Stomach (tissue), 9 donors: ENCODE measurements around the gene BBS9. TPM values are rescaled to one million over a fixed set of nuclear protein-coding genes. Genes with fewer than 3 reads are reported as not detected.
"Not testable (repeated sequence)": the region's sequence is repeated elsewhere in the genome, so short reads cannot be mapped to it uniquely, and the experiment has no call there.

ENCODE experiments used
- DNase-seq, 2 donors: peaks; one replicate each; pipeline versions ENCODE4 v3.0.0 to v3.0.0-alpha.2; 2013 to 2019
- H3K27ac ChIP-seq, 5 donors: fragments of 200-600 bp in 4 of 5; sonication (generic) in 4 of 5; one replicate each; pipeline ENCODE4 v1.5.1; 2013 to 2019; ENCODE audit warnings: mild to moderate bottlenecking in 1 of 5, moderate library complexity in 1 of 5
- H3K27me3 ChIP-seq, 3 donors: fragments of 200-600 bp; sonication (generic); one replicate each; pipeline ENCODE4 v1.5.1; 2017 to 2019; ENCODE audit warnings: mixed run types in 1 of 3
- H3K36me3 ChIP-seq, 4 donors: fragments of 200-600 bp; sonication (generic); 1 replicate in 3 of 4; 2 replicates in 1 of 4; pipeline ENCODE4 v1.5.1; 2016 to 2019
- H3K4me1 ChIP-seq, 4 donors: fragments of 200-600 bp; sonication (generic); one replicate each; pipeline ENCODE4 v1.5.1; 2016 to 2019
- H3K4me3 ChIP-seq, 4 donors: fragments of 200-600 bp; sonication (generic) in 3 of 4; one replicate each; pipeline ENCODE4 v1.5.1; 2016 to 2019; ENCODE audit warnings: mild to moderate bottlenecking in 1 of 4
- H3K9me3 ChIP-seq, 4 donors: fragments of 200-600 bp; sonication (generic); one replicate each; pipeline ENCODE4 v1.5.1; 2016 to 2019
- EP300 ChIP-seq: sonication (generic); formaldehyde crosslinking; IDR thresholded peaks from one replicate; pipeline ENCODE4 v1.6.1; 2017; ENCODE audit warnings: antibody characterized with exemption
- POLR2A ChIP-seq, 4 donors: fragments of 450-650 bp; IDR thresholded peaks; one replicate each; pipeline ENCODE4 v1.6.1; 2016; ENCODE audit warnings: antibody characterized with exemption in 4 of 4, control low read depth in 2 of 4, mild to moderate bottlenecking in 1 of 4, moderate library complexity in 1 of 4
- POLR2AphosphoS5 ChIP-seq, 3 donors: sonication (generic); formaldehyde crosslinking; IDR thresholded peaks; one replicate each; pipeline ENCODE4 v1.6.1; 2016; ENCODE audit warnings: antibody characterized with exemption in 3 of 3
- WGBS, 5 donors: extraction: QIAGEN DNeasy Blood & Tissue Kit in 3 of 5; methylation state at CpG; one replicate each; pipeline versions ENCODE4 v1.1.5 to v1.1.7; 2013 to 2018; 5-methylcytosine and 5-hydroxymethylcytosine counted together
- intact Hi-C: fragments of 100-400 bp; cut with DNase I; formaldehyde crosslinking; loops from one replicate; pipeline ENCODE4 v1.15.1; 2023; ENCODE audit warnings: low total_unique reads
- polyA plus RNA-seq, 3 donors: library from polyadenylated mRNA; stranded (reverse); fragments of 200-250 nt; gene quantifications; one replicate each; pipeline ENCODE4 v1.2.3, GENCODE V29; 2013
- total RNA-seq, 5 donors: library from RNA; depleted of rRNA; stranded (reverse); fragments of >200 nt; gene quantifications; one replicate each; pipeline versions ENCODE4 v1.1.0 to v1.2.3, GENCODE V29; 2014 to 2016
- TF ChIP-seq, protein P1 (sequence below), 7 experiments: fragments of 450-650 bp in 4 of 7; fragments of 200-600 bp in 3 of 7; sonication (generic) in 3 of 7; IDR thresholded peaks; one replicate each; pipeline ENCODE4 v1.5.1; 2016 to 2019; ENCODE audit warnings: antibody characterized with exemption in 7 of 7, control low read depth in 2 of 7, mild to moderate bottlenecking in 1 of 7
- donor health status: healthy with polysubstance abuse.
- donor health status: Bipolar disorder and iron deficiency.
- donor health status: healthy.

The BBS9 gene
- total and polyA plus RNA-seq, 8 donors: 3.2 to 43.9 (median 5.9) TPM

DNA sequence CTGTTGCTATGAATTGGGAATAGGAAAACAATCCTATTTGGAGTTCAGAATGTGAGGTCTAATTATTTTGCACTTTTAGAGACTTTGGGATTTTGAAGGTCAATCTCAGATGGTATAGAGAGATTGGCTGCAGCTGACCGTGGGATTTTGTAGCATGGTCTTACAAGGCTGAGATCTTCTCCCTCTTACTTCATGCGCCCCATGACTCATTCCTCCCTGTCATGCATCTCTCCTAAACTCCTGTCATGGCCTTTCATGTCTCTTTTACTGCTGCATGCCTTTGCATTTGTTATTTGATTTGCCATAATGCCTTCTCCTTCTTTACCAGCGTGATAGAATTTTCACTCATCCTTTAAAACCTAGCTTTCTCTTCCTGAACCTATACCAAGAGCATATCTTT is 133.1 kb downstream of the BBS9 start:
- intact Hi-C loops: no loop called here
- no peak for DNase-seq
- no peak overlapping the region for H3K27ac ChIP-seq
- H3K9me3 ChIP-seq: no peaks in the 10 kb centered on the region
- TF ChIP-seq POLR2A (IDR thresholded peaks at IDR 0.05): no peak
- no peak for TF ChIP-seq POLR2AphosphoS5 (IDR thresholded peaks at IDR 0.05)
- no peak for TF ChIP-seq EP300
- TF ChIP-seq, protein P1, sequence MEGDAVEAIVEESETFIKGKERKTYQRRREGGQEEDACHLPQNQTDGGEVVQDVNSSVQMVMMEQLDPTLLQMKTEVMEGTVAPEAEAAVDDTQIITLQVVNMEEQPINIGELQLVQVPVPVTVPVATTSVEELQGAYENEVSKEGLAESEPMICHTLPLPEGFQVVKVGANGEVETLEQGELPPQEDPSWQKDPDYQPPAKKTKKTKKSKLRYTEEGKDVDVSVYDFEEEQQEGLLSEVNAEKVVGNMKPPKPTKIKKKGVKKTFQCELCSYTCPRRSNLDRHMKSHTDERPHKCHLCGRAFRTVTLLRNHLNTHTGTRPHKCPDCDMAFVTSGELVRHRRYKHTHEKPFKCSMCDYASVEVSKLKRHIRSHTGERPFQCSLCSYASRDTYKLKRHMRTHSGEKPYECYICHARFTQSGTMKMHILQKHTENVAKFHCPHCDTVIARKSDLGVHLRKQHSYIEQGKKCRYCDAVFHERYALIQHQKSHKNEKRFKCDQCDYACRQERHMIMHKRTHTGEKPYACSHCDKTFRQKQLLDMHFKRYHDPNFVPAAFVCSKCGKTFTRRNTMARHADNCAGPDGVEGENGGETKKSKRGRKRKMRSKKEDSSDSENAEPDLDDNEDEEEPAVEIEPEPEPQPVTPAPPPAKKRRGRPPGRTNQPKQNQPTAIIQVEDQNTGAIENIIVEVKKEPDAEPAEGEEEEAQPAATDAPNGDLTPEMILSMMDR (IDR thresholded peaks at IDR 0.05): no peak
- no peaks in the 10 kb centered on the region for H3K36me3 ChIP-seq
- H3K4me1 ChIP-seq: peaks cover 3 to 35% (median 23%) of the 10 kb centered on the region in 4 donors
- 91 to 96% (median 94%) methylated on average over 3 of the region's 3 CpGs for WGBS, 5 donors
- H3K4me3 ChIP-seq: no peak overlapping the region
- H3K27me3 ChIP-seq: no peaks in the 10 kb centered on the region

DNA sequence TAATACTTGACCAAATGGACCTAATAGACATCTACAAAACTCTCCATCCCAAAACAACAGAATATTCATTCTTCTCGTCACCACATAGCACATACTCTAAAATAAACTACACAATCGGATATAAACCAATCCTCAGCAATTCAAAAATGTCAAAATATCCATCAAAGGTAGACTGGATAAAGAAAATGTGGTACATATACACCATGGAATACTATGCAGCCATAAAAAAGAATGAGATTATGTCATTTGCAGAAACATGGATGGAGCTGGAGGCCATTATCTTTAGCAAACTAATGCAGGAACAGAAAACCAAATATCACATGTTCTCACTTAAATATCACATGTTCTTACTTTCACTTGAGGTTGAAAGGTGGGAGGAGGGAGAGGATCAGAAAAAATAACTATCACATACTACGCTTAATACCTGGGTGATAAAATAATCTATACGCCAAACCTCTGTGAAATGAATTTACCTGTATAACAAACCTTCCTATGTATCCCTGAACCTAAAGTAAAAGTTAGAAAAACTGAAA is 142.5 kb downstream of the BBS9 start:
- H3K4me3 ChIP-seq: not testable (repeated sequence)

DNA sequence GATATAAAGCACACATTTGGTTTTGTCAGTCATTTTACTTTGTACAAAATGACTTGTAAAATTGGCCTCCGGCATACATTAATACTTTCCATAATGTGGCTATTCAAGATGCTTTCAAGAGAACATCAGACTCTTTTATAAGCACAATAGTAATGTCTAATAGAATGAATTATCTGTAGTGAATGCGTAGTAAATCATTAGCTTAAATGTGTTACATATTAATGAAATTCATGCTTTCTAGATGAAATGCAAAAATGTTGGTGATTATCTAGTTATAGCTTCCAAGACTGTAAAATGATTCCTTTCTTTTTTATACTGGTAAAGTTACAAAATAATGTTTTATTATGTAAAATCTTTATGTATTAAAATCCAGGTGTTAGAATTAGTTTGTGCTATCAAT is 144.0 kb downstream of the BBS9 start:
- intact Hi-C loops: no loop called here
- 97 to 100% (median 97%) methylated on average over 2 of the region's 2 CpGs for WGBS, 5 donors
- TF ChIP-seq, protein P1 (IDR thresholded peaks at IDR 0.05): no peak
- TF ChIP-seq POLR2A (IDR thresholded peaks at IDR 0.05) (no peak), POLR2AphosphoS5 (IDR thresholded peaks at IDR 0.05) (no peak), EP300 (no peak)

More for the DNA sequence above, 142.5 kb downstream of the BBS9 start:
- H3K9me3 ChIP-seq, H3K27me3 ChIP-seq, DNase-seq, H3K27ac ChIP-seq, intact Hi-C loops, H3K4me1 ChIP-seq: not testable (repeated sequence)
- WGBS, 5 donors: 95 to 99% (median 97%) methylated on average over 4 of the region's 4 CpGs
- peaks cover 7 to 16% (median 8%) of the 10 kb centered on the region in 4 donors for H3K36me3 ChIP-seq

DNA sequence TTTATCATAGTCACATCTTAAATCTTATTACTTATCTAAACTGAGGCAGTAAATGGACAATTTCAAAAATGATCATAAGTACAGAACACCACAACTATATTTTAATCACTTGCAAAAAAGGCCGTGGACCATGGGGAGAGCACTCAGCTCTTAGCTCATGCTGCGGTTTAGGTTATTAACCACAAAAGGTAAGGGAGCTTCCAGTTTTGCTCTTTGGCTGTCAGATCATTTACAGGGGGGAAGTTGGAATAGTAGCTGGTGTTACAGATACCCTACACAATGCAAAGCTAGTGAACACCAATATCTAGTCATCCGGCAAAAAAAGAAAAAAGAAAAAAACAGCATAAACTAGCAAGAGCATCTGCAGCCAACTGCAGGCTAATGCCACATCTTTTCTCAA is 147.0 kb downstream of the BBS9 start:
- no peak overlapping the region for H3K4me3 ChIP-seq
- no peaks in the 10 kb centered on the region for H3K4me1 ChIP-seq
- peaks cover 9 to 41% (median 20%) of the 10 kb centered on the region in 4 donors for H3K36me3 ChIP-seq
- TF ChIP-seq POLR2AphosphoS5 (IDR thresholded peaks at IDR 0.05): no peak
- TF ChIP-seq, protein P1 (IDR thresholded peaks at IDR 0.05): no peak
- intact Hi-C loops: no loop called here
- DNase-seq: no peak
- H3K27ac ChIP-seq: no peak overlapping the region
- peaks cover 9 to 30% (median 22%) of the 10 kb centered on the region in 4 donors for H3K9me3 ChIP-seq
- no peaks in the 10 kb centered on the region for H3K27me3 ChIP-seq
- 90 to 96% (median 94%) methylated on average over 3 of the region's 3 CpGs for WGBS, 5 donors

More for the DNA sequence above, 144.0 kb downstream of the BBS9 start:
- H3K4me1 ChIP-seq: no peaks in the 10 kb centered on the region
- H3K36me3 ChIP-seq: peaks cover 9 to 23% (median 20%) of the 10 kb centered on the region in 4 donors
- H3K4me3 ChIP-seq: no peak overlapping the region
- no peaks in the 10 kb centered on the region for H3K27me3 ChIP-seq
- no peak overlapping the region for H3K27ac ChIP-seq
- no peak for DNase-seq
- H3K9me3 ChIP-seq: peaks cover 4 to 18% (median 12%) of the 10 kb centered on the region in 4 donors

DNA sequence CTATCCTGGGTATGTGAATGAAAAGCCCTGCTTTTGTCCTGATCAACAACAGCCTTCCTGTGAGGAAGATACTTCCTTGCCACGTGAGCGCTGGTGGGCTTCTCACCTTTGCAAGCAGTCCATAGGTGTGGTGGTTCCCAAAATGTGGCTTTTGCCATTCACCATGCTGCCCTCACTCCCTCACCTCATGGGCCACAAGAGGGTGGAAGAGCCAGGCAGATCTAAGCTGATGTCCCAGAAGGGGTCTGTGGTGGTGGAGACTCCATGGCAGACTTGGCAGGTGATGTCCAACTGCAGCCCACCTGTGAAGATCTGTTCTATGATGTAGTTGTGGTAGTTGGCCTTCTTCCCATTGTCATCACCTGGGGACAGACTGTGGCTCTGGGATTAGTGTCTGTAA is 147.4 kb downstream of the BBS9 start:
- H3K27ac ChIP-seq: no peak overlapping the region
- 97 to 99% (median 97%) methylated on average over 2 of the region's 2 CpGs for WGBS, 5 donors
- no peaks in the 10 kb centered on the region for H3K27me3 ChIP-seq
- intact Hi-C loops: no loop called here
- H3K36me3 ChIP-seq: peaks cover 9 to 41% (median 20%) of the 10 kb centered on the region in 4 donors
- peaks cover 9 to 30% (median 21%) of the 10 kb centered on the region in 4 donors for H3K9me3 ChIP-seq
- DNase-seq: no peak
- no peak overlapping the region for H3K4me3 ChIP-seq
- no peak for TF ChIP-seq POLR2A (IDR thresholded peaks at IDR 0.05)
- TF ChIP-seq, protein P1 (IDR thresholded peaks at IDR 0.05): no peak
- TF ChIP-seq EP300: no peak
- no peak for TF ChIP-seq POLR2AphosphoS5 (IDR thresholded peaks at IDR 0.05)
- no peaks in the 10 kb centered on the region for H3K4me1 ChIP-seq
